Neural crest cell (in vitro differentiated cells): ENCODE data around the gene HOXC6. TPM values are rescaled to one million over a fixed set of nuclear protein-coding genes. Genes with fewer than 3 reads are reported as not detected.

Experiments
- microRNA-seq: library from miRNA; unstranded; fragments of <30 nt; microRNA quantifications from one replicate; pipeline ENCODE4, GENCODE V29; 2020
- total RNA-seq: library from RNA; stranded (reverse); gene quantifications from 2 replicates; pipeline ENCODE4 v1.2.1, GENCODE V29; 2021

The HOXC6 gene
- total RNA-seq, 1 donor from 2014 or later: 11.0 TPM

Small RNAs within 50 kb of the gene (microRNA-seq; reads per million reads assigned to microRNA genes)
- gene MIR196A2 (762 reads per million, percentile 78 among the genes with 10 or more reads in this experiment), gene MIR615 (2,623 reads per million, percentile 88 among the genes with 10 or more reads in this experiment)

Other genes starting within 250 kb of the HOXC6 start
- not detected in 2 replicates for gene HOXC13, start 89.6 kb upstream of the HOXC6 start, total RNA-seq
- gene HOXC12, start 73.5 kb upstream of the HOXC6 start, total RNA-seq: not detected in 2 replicates
- gene HOXC11, start 55.3 kb upstream of the HOXC6 start, total RNA-seq: not detected in 2 replicates
- not detected in 2 replicates for gene HOTAIR, start 53.5 kb upstream of the HOXC6 start, total RNA-seq
- gene HOXC10, start 43.3 kb upstream of the HOXC6 start, total RNA-seq: 1.8 TPM in 2 replicates
- 5.6 and 6.3 TPM in 2 replicates for gene HOXC9, start 28.3 kb upstream of the HOXC6 start, total RNA-seq
- gene HOXC8, start 19.5 kb upstream of the HOXC6 start, total RNA-seq: 4.5 and 4.8 TPM in 2 replicates
- 3.5 and 3.8 TPM in 2 replicates for gene HOXC5, start 4.6 kb downstream of the HOXC6 start, total RNA-seq
- 5.6 and 8.3 TPM in 2 replicates for gene HOXC4, start 25.4 kb downstream of the HOXC6 start, total RNA-seq
- gene SMUG1, start 160.5 kb downstream of the HOXC6 start, total RNA-seq: 36.9 and 38.6 TPM in 2 replicates